ENCODE results near the gene SIX5. TPM values are rescaled to one million over a fixed set of nuclear protein-coding genes. Genes with fewer than 3 reads are reported as not detected.
"Not testable (repeated sequence)": the region's sequence is repeated elsewhere in the genome, so short reads cannot be mapped to it uniquely, and the experiment has no call there.

The SIX5 gene
- total RNA-seq, 1 experiment from 2014 or later = 9.3 TPM

- ChIA-PET CTCF (interaction anchor here (0.6 kb wide), 2 partner anchors 14 to 86 kb away, joined by 5 to 9 read pairs; no protein-coding TSS in a partner anchor), POLR2A (ENCODE audit: unreplicated experiment) (interaction anchor here (0.6 to 0.9 kb wide), 3 partner anchors 39 to 1619 kb away, joined by 4 to 22 read pairs (median 10); partner anchors contain the start of gene SIX5)
- peak within 1 kb of the TSS; percentile 65 for H2AFZ ChIP-seq (ENCODE audit: low read length)
- ATAC-seq (peak; percentile 99), DNase-seq (peak; percentile 95)
- intact Hi-C loops (cut with micrococcal nuclease) = no loop called here
- peak within 1 kb of the TSS; percentile 83 for H3K4me2 ChIP-seq (ENCODE audit: low read length)
- no TSS peak for BruUV-seq (replicated peaks)
- H4K20me1 ChIP-seq (ENCODE audit: low read length) = no peaks in the 10 kb centered on the region
- H3K9ac ChIP-seq (ENCODE audit: low read length) = peak within 1 kb of the TSS; percentile 87
- H3K9me2 ChIP-seq (replicated peaks; ENCODE audit: low read length) = no peaks in the 10 kb centered on the region
- H3K27me3 ChIP-seq (ENCODE audit: low read length) = no peaks in the 10 kb centered on the region
- H3K36me3 ChIP-seq (ENCODE audit: low read depth, low read length) = no peaks in the 10 kb centered on the region
- peak within 1 kb of the TSS; percentile 86 for H3K4me3 ChIP-seq (ENCODE audit: low read length)
- H3K9me3 ChIP-seq (ENCODE audit: low read length) = no peaks in the 10 kb centered on the region
- no peaks in the 10 kb centered on the region for H3K4me1 ChIP-seq (ENCODE audit: insufficient read depth, low read length)
- H3F3A ChIP-seq (ENCODE audit: low read length, unreplicated experiment) = no peaks in the 10 kb centered on the region
- no peak within 1 kb of the TSS for H3K27ac ChIP-seq (ENCODE audit: low read length)
- TF ChIP-seq EZH2 (IDR thresholded peaks at IDR 0.05; ENCODE audit: low read length, unreplicated experiment) (no peak), EZH2phosphoT487 (IDR thresholded peaks at IDR 0.05; ENCODE audit: borderline replicate concordance, low read length) (no peak), CTCF (conservative IDR thresholded peaks at IDR 0.05; ENCODE audit: low read depth, low read length) (0 out of 2 replicates have a peak, but pooled peaks have one; percentile 19)
- peaks cover 51% of the 10 kb centered on the region for H3K79me2 ChIP-seq (ENCODE audit: low read length)
Measured at GRCh38 chr19:45730368-45731288, 38.4 kb downstream of the SIX5 start, which contains the start of gene FBXO46. FBXO46 (minus strand) TSS chr19:45730896; CDS start chr19:45713495, 17,401 bp downstream.

- peak overlapping the region; percentile 87 for H3K9ac ChIP-seq (ENCODE audit: low read length)
- H3K4me2 ChIP-seq (ENCODE audit: low read length) = peak overlapping the region; percentile 83
- DNase-seq (no peak), ATAC-seq (peak; percentile 7; the same call in 1 of the 2 replicates)
- no peaks in the 10 kb centered on the region for H3K4me1 ChIP-seq (ENCODE audit: insufficient read depth, low read length)
- no peaks in the 10 kb centered on the region for H4K20me1 ChIP-seq (ENCODE audit: low read length)
- TSS peak; percentile 43 for BruUV-seq (replicated peaks)
- no peak for TF ChIP-seq EZH2phosphoT487 (IDR thresholded peaks at IDR 0.05; ENCODE audit: borderline replicate concordance, low read length)
- no peak for TF ChIP-seq EZH2 (IDR thresholded peaks at IDR 0.05; ENCODE audit: low read length, unreplicated experiment)
- no peak for TF ChIP-seq CTCF (conservative IDR thresholded peaks at IDR 0.05; ENCODE audit: low read depth, low read length)
- no peak overlapping the region for H3K27ac ChIP-seq (ENCODE audit: low read length)
- no peaks in the 10 kb centered on the region for H3K27me3 ChIP-seq (ENCODE audit: low read length)
- ChIA-PET POLR2A (ENCODE audit: unreplicated experiment) (no interaction called here), CTCF (no interaction called here)
- no peaks in the 10 kb centered on the region for H3F3A ChIP-seq (ENCODE audit: low read length, unreplicated experiment)
- intact Hi-C loops (cut with micrococcal nuclease) = no loop called here
- no peaks in the 10 kb centered on the region for H3K9me2 ChIP-seq (replicated peaks; ENCODE audit: low read length)
- no peaks in the 10 kb centered on the region for H3K9me3 ChIP-seq (ENCODE audit: low read length)
- no peaks in the 10 kb centered on the region for H3K36me3 ChIP-seq (ENCODE audit: low read depth, low read length)
- peaks cover 59% of the 10 kb centered on the region for H3K79me2 ChIP-seq (ENCODE audit: low read length)
- H2AFZ ChIP-seq (ENCODE audit: low read length) = peak overlapping the region; percentile 41; the same call in 1 of the 2 replicates
- peak overlapping the region; percentile 86 for H3K4me3 ChIP-seq (ENCODE audit: low read length)
Measured at GRCh38 chr19:45729800-45730290, 39.2 kb downstream of the SIX5 start.

GRCh38 chr19:45728683-45729082 is 40.4 kb downstream of the SIX5 start:
- H3K27me3 ChIP-seq (ENCODE audit: low read length); DNase-seq; H3K9me2 ChIP-seq (replicated peaks; ENCODE audit: low read length); POLR2A ChIA-PET (ENCODE audit: unreplicated experiment); H3F3A ChIP-seq (ENCODE audit: low read length, unreplicated experiment); H3K4me1 ChIP-seq (ENCODE audit: insufficient read depth, low read length); H3K36me3 ChIP-seq (ENCODE audit: low read depth, low read length); H3K9ac ChIP-seq (ENCODE audit: low read length); H3K9me3 ChIP-seq (ENCODE audit: low read length); H2AFZ ChIP-seq (ENCODE audit: low read length); intact Hi-C loops (cut with micrococcal nuclease); H3K27ac ChIP-seq (ENCODE audit: low read length); BruUV-seq (replicated peaks); H4K20me1 ChIP-seq (ENCODE audit: low read length); CTCF ChIA-PET; H3K4me2 ChIP-seq (ENCODE audit: low read length); H3K4me3 ChIP-seq (ENCODE audit: low read length); ATAC-seq: not testable (repeated sequence)
- peaks cover 67% of the 10 kb centered on the region for H3K79me2 ChIP-seq (ENCODE audit: low read length)

- H3K9me2 ChIP-seq (replicated peaks; ENCODE audit: low read length); BruUV-seq (replicated peaks); H3K27ac ChIP-seq (ENCODE audit: low read length); H3K4me3 ChIP-seq (ENCODE audit: low read length); H3K27me3 ChIP-seq (ENCODE audit: low read length); H4K20me1 ChIP-seq (ENCODE audit: low read length); DNase-seq; intact Hi-C loops (cut with micrococcal nuclease); H3K9me3 ChIP-seq (ENCODE audit: low read length); H3K9ac ChIP-seq (ENCODE audit: low read length); H3F3A ChIP-seq (ENCODE audit: low read length, unreplicated experiment); H2AFZ ChIP-seq (ENCODE audit: low read length); H3K4me2 ChIP-seq (ENCODE audit: low read length); ATAC-seq; H3K36me3 ChIP-seq (ENCODE audit: low read depth, low read length): not testable (repeated sequence)
- peaks cover 37% of the 10 kb centered on the region for H3K79me2 ChIP-seq (ENCODE audit: low read length)
- POLR2A ChIA-PET (ENCODE audit: unreplicated experiment) = interaction anchor here (0.6 kb wide), 1 partner anchor 118 kb away, joined by 4 read pairs; no protein-coding TSS in a partner anchor
- peaks cover 28% of the 10 kb centered on the region for H3K4me1 ChIP-seq (ENCODE audit: insufficient read depth, low read length)
- CTCF ChIA-PET = interaction anchor here (0.6 kb wide), 1 partner anchor 50 kb away, joined by 3 read pairs; no protein-coding TSS in a partner anchor
Measured at GRCh38 chr19:45720065-45720464, 49.0 kb downstream of the SIX5 start.
